ENCODE data around the gene ELOA. TPM values are rescaled to one million over a fixed set of nuclear protein-coding genes. Genes with fewer than 3 reads are reported as not detected.
A peak's percentile ranks its signal among the peaks of the same experiment; 100 is the strongest.

Gene ELOA
- total and polyA plus RNA-seq, 9 of the 15 experiments (the other 6 are each of a cell fraction or from before 2014, with no cell fraction given): 31.9 to 98.6 (median 61.3) TPM

- TF ChIP-seq, protein P1, sequence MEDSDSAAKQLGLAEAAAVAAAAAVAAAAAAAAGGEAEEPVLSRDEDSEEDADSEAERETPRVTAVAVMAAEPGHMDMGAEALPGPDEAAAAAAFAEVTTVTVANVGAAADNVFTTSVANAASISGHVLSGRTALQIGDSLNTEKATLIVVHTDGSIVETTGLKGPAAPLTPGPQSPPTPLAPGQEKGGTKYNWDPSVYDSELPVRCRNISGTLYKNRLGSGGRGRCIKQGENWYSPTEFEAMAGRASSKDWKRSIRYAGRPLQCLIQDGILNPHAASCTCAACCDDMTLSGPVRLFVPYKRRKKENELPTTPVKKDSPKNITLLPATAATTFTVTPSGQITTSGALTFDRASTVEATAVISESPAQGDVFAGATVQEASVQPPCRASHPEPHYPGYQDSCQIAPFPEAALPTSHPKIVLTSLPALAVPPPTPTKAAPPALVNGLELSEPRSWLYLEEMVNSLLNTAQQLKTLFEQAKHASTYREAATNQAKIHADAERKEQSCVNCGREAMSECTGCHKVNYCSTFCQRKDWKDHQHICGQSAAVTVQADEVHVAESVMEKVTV (CRISPR knock-in tag; IDR thresholded peaks at IDR 0.05): peak; percentile 37; the same call in 1 of the 2 replicates
- 0 out of 2 replicates have a peak, but pooled peaks have one; percentile 57 for TF ChIP-seq CC2D1A (IDR thresholded peaks at IDR 0.05)
- no peak for TF ChIP-seq MEF2D (tag; conservative IDR thresholded peaks at IDR 0.05; ENCODE audit: low read depth)
- TF ChIP-seq XRCC3 (IDR thresholded peaks at IDR 0.05): no peak
- no peak for TF ChIP-seq CBX5 (IDR thresholded peaks at IDR 0.05; ENCODE audit: borderline replicate concordance, low read depth)
- TF ChIP-seq ZNF282 (CRISPR knock-in tag; IDR thresholded peaks at IDR 0.05): no peak
- TF ChIP-seq TAF7 (tag; IDR thresholded peaks at IDR 0.05): no peak
- no peak for TF ChIP-seq ERF (CRISPR knock-in tag; IDR thresholded peaks at IDR 0.05)
- TF ChIP-seq DNMT1 (IDR thresholded peaks at IDR 0.05): no peak
- no peak for TF ChIP-seq HMGXB4 (CRISPR knock-in tag; IDR thresholded peaks at IDR 0.05)
- no peak for TF ChIP-seq RUNX1 (IDR thresholded peaks at IDR 0.05; ENCODE audit: low read depth)
- 0 out of 2 replicates have a peak, but pooled peaks have one; percentile 53 for TF ChIP-seq KAT7 (CRISPR knock-in tag; IDR thresholded peaks at IDR 0.05; ENCODE audit: borderline replicate concordance)
Observed at GRCh38 chr1:23751050-23751814, 8.0 kb downstream of the ELOA start (continued).

All from K562 (cell line).